Type B pancreatic cell (in vitro differentiated cells): ENCODE measurements around the gene FZD7. TPM values are rescaled to one million over a fixed set of nuclear protein-coding genes. Genes with fewer than 3 reads are reported as not detected.
A peak's percentile ranks its signal among the peaks of the same experiment; 100 is the strongest.

Experiments used
- DNase-seq: peaks from one replicate; pipeline ENCODE4 v3.0.0; 2021; ENCODE audit warnings: mixed read lengths; ENCODE audit not compliant: unreplicated experiment; ENCODE audit errors: extremely low spot score
- H3K27ac Mint-ChIP-seq: 2 replicates; pipeline ENCODE4 v1.8.0; 2021; ENCODE audit warnings: mild to moderate bottlenecking, mixed read lengths
- H3K27me3 Mint-ChIP-seq: 2 replicates; pipeline ENCODE4 v1.8.0; 2021; ENCODE audit warnings: mixed read lengths
- H3K36me3 Mint-ChIP-seq: 2 replicates; pipeline ENCODE4 v1.8.0; 2021; ENCODE audit warnings: mixed read lengths
- H3K4me1 Mint-ChIP-seq: one replicate; pipeline ENCODE4 v1.8.0; 2021; ENCODE audit warnings: mixed read lengths; ENCODE audit not compliant: unreplicated experiment
- H3K4me3 Mint-ChIP-seq: 2 replicates; pipeline ENCODE4 v1.8.0; 2021; ENCODE audit warnings: mild to moderate bottlenecking, mixed read lengths
- H3K9me3 Mint-ChIP-seq: 2 replicates; pipeline ENCODE4 v1.8.0; 2021; ENCODE audit warnings: mixed read lengths
- total RNA-seq: library from RNA; stranded (reverse); gene quantifications from 2 replicates; pipeline ENCODE4 v1.2.1, GENCODE V29; 2021; ENCODE audit warnings: low replicate concordance
- TF ChIP-seq, protein P1 (sequence below): fragments of 200-600 bp; sonication (generic); conservative IDR thresholded peaks from 2 replicates; pipeline ENCODE4 v1.5.0; 2021; ENCODE audit warnings: antibody characterized with exemption, mild to moderate bottlenecking

The FZD7 gene
- total RNA-seq, 1 donor from 2014 or later = 68.6 TPM

DNA sequence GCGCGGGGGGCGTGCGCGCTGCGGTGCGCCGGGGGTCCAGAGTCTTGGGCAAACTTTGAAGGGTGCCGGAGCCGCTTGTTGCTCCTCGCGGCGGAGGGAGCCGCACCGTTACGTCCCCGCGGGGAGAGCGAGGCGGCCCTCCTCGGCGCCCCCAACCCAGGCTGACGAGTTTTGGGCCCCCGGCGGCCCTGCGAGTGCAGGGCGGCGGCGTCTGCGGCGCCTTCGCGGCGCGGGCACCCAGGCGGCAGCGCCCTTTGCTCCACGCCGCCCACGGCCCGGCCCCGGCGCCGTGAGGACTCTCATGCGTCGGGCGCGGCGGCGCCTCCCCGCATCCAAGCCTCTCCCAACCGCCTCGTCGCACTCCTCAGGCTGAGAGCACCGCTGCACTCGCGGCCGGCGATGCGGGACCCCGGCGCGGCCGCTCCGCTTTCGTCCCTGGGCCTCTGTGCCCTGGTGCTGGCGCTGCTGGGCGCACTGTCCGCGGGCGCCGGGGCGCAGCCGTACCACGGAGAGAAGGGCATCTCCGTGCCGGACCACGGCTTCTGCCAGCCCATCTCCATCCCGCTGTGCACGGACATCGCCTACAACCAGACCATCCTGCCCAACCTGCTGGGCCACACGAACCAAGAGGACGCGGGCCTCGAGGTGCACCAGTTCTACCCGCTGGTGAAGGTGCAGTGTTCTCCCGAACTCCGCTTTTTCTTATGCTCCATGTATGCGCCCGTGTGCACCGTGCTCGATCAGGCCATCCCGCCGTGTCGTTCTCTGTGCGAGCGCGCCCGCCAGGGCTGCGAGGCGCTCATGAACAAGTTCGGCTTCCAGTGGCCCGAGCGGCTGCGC, 814 bp downstream of the FZD7 start:
- peak; percentile 72 for DNase-seq
- no peaks in the 10 kb centered on the region for H3K9me3 Mint-ChIP-seq
- peak overlapping the region; percentile 80 for H3K27ac Mint-ChIP-seq
- peaks cover 11% of the 10 kb centered on the region for H3K27me3 Mint-ChIP-seq
- H3K36me3 Mint-ChIP-seq = peaks cover 8% of the 10 kb centered on the region
- TF ChIP-seq, protein P1, sequence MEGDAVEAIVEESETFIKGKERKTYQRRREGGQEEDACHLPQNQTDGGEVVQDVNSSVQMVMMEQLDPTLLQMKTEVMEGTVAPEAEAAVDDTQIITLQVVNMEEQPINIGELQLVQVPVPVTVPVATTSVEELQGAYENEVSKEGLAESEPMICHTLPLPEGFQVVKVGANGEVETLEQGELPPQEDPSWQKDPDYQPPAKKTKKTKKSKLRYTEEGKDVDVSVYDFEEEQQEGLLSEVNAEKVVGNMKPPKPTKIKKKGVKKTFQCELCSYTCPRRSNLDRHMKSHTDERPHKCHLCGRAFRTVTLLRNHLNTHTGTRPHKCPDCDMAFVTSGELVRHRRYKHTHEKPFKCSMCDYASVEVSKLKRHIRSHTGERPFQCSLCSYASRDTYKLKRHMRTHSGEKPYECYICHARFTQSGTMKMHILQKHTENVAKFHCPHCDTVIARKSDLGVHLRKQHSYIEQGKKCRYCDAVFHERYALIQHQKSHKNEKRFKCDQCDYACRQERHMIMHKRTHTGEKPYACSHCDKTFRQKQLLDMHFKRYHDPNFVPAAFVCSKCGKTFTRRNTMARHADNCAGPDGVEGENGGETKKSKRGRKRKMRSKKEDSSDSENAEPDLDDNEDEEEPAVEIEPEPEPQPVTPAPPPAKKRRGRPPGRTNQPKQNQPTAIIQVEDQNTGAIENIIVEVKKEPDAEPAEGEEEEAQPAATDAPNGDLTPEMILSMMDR = no peak
- H3K4me3 Mint-ChIP-seq = peak overlapping the region; percentile 90
- peaks cover 22% of the 10 kb centered on the region for H3K4me1 Mint-ChIP-seq

GRCh38 chr2:202035089-202035940, 1.7 kb downstream of the FZD7 start:
- peaks cover 31% of the 10 kb centered on the region for H3K4me1 Mint-ChIP-seq
- TF ChIP-seq, protein P1 = peak; percentile 78
- peaks cover 11% of the 10 kb centered on the region for H3K27me3 Mint-ChIP-seq
- H3K9me3 Mint-ChIP-seq = no peaks in the 10 kb centered on the region
- no peak overlapping the region for H3K4me3 Mint-ChIP-seq
- peaks cover 8% of the 10 kb centered on the region for H3K36me3 Mint-ChIP-seq
- peak; percentile 81 for DNase-seq
- H3K27ac Mint-ChIP-seq = no peak overlapping the region

DNA sequence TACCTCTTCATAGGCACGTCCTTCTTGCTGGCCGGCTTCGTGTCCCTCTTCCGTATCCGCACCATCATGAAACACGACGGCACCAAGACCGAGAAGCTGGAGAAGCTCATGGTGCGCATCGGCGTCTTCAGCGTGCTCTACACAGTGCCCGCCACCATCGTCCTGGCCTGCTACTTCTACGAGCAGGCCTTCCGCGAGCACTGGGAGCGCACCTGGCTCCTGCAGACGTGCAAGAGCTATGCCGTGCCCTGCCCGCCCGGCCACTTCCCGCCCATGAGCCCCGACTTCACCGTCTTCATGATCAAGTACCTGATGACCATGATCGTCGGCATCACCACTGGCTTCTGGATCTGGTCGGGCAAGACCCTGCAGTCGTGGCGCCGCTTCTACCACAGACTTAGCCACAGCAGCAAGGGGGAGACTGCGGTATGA, 2.3 kb downstream of the FZD7 start:
- H3K4me1 Mint-ChIP-seq = peaks cover 36% of the 10 kb centered on the region
- H3K36me3 Mint-ChIP-seq = peaks cover 8% of the 10 kb centered on the region
- TF ChIP-seq, protein P1 = no peak
- no peak overlapping the region for H3K4me3 Mint-ChIP-seq
- H3K27me3 Mint-ChIP-seq = peaks cover 11% of the 10 kb centered on the region
- no peak overlapping the region for H3K27ac Mint-ChIP-seq
- no peak for DNase-seq
- no peaks in the 10 kb centered on the region for H3K9me3 Mint-ChIP-seq

DNA sequence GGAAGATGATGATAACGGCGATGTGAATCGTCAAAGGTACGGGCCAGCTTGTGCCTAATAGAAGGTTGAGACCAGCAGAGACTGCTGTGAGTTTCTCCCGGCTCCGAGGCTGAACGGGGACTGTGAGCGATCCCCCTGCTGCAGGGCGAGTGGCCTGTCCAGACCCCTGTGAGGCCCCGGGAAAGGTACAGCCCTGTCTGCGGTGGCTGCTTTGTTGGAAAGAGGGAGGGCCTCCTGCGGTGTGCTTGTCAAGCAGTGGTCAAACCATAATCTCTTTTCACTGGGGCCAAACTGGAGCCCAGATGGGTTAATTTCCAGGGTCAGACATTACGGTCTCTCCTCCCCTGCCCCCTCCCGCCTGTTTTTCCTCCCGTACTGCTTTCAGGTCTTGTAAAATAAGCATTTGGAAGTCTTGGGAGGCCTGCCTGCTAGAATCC, 3.0 kb downstream of the FZD7 start:
- Mint-ChIP-seq H3K4me3 (no peak overlapping the region), H3K4me1 (peaks cover 32% of the 10 kb centered on the region), H3K27ac (no peak overlapping the region), H3K9me3 (no peaks in the 10 kb centered on the region), H3K36me3 (peaks cover 8% of the 10 kb centered on the region), H3K27me3 (peaks cover 9% of the 10 kb centered on the region)
- TF ChIP-seq, protein P1 = no peak
- DNase-seq = peak; percentile 74

GRCh38 chr2:202037086-202037485, 3.4 kb downstream of the FZD7 start:
- H3K36me3 Mint-ChIP-seq = peaks cover 8% of the 10 kb centered on the region

More at GRCh38 chr2:202037086-202037485, 3.4 kb downstream of the FZD7 start:
- Mint-ChIP-seq H3K27ac (no peak overlapping the region), H3K27me3 (peaks cover 6% of the 10 kb centered on the region), H3K9me3 (no peaks in the 10 kb centered on the region), H3K4me3 (no peak overlapping the region), H3K4me1 (peaks cover 28% of the 10 kb centered on the region)
- TF ChIP-seq, protein P1 = no peak
- DNase-seq = no peak
